Anterior cingulate cortex (tissue), 58 donors: ENCODE results near the gene ZMIZ1.

Experiments
- DNase-seq, 58 donors: peaks; one replicate each; lab custom pipeline; 2025; lab: John Stamatoyannopoulos, UW

ZMIZ1 gene

DNA sequence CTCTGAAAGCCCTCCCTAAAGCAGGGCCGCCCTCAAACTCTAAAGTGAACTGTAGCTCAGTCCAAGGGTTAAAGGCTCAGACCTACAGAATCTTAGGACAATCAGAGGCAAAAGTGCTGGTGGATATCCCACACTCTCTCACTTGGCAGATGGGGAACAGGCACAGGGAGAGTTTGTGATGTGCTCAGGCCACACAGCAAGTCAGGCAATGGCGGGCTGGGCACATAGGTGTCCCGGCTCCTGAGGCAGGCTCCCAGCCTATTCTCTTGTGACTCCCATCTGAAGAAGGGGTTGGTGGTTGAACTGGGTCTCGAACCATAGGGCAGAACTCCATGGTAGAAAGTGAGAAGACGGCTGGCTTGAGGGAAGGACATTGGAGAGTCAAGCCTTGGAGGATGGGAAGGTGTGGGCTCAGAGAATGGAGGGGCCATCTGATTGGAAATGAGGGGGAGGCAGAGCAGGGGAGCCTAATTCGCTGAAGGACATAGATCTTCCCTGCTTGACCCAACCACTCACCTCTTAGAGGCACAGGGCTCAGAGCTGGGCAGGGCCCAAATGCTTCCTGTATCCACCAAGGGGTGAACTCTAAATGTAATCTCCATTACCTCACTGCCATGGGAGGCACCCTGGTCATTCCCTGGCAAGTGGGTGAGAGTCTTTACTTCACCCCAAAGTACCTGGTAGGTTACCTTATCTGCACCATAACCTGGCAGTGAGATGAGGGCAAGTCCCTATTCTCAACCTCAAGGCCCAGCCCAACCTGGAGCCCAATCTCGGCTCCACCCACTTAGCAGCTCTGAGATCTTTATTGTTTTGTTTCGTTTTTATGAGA, 4.9 kb upstream of the ZMIZ1 start:
- no peak for DNase-seq

DNA sequence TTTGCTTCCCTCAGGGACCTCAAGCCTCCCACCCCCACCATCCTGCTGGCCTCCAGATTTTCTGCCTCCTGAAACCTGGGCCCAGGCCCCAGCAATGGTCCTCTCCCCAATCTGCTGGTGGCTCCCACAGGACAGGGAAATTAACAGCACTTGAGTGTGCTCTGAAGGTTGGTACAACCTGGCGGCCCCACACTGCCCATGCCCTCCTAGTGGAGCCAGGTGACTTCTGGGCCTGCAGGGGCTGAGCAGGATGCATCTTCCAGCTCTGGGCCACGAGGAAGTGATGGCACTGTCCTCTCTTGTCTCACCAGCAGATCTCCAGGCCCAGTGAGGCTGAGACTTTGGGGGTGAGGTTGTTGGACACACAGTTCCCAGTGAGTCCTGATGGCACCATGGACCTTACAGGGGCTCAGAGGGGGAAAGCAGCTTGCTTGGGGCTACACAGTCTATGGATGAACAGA, 3.6 kb upstream of the ZMIZ1 start:
- no peak for DNase-seq

DNA sequence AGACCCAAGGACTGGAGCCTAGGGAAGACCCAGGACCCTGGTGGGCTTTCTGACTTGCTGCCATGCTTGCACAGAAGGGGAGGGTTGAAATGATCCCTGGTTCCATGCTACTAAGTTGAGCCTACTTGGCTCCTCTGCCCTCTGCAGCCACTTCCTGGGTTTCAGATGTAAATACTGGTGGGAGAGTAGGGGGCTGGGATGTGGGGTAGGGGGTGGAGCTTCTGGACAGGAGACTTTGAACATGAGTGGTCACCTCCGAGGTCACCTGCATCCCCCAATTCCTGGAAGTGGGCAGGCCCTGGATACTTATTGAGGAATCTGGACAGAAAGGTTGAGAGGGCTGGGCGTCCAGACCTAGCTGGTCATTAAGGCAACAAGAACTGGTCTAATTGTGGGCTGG, 2.9 kb upstream of the ZMIZ1 start:
- no peak for DNase-seq

- peak in 15 of 58 donors; percentile 12 to 55 (median 37) for DNase-seq
These were observed 2.1 kb upstream of the ZMIZ1 start for GRCh38 chr10:79066411-79067240.

- peak; percentile 30 to 89 (median 77) for DNase-seq
These were observed 1.2 kb upstream of the ZMIZ1 start for GRCh38 chr10:79067241-79068202.

GRCh38 chr10:79068203-79068561, 584 bp upstream of the ZMIZ1 start:
- peak in 1 of 58 donors; percentile 67 for DNase-seq

GRCh38 chr10:79069325-79070080, 737 bp downstream of the ZMIZ1 start:
- DNase-seq: peak in 17 of 58 donors; percentile 21 to 60 (median 47)

GRCh38 chr10:79070081-79070605, 1.4 kb downstream of the ZMIZ1 start:
- DNase-seq: peak in 35 of 58 donors; percentile 28 to 82 (median 64)

DNA sequence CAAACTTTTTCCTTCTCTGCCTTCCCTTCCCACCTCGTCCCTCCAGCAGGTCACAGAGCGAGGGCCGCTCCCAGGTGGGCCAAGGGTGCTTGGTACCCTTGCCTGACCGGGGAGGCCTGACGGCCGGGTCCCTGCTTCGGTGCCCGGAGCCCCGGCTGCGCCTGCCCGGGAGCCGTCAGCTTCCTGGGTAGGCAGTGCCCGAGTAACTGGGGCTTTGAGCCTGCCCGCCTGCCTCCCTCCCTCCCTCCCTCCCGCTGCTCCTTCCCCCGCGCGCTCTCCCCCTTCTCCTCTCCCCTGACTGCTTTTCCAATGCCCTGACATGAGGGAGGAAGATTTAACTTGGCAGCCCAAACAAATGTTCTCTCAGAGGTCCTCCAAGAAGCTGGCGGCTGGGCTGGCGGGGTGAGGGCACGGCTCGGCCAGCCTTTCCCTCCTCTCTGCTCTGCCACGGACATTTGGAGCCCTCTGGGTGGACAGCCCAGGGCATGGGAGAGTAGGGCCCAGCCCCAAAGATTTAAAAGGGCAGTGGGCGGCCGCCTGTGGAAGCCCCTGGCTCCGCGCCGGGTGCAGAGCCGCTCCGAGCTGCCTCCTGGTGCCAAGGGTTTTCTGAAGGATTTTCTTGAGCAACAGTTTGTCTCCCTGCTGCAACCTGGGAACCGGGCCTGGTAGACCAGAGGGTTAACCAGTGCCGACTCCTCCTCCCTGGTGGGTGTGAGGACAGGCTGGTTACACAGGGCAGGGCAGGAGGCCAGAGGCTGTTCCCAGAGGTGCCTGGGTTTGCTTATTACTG, 2.0 kb downstream of the ZMIZ1 start:
- peak in 57 of 58 donors; percentile 51 to 98 (median 85) for DNase-seq

DNA sequence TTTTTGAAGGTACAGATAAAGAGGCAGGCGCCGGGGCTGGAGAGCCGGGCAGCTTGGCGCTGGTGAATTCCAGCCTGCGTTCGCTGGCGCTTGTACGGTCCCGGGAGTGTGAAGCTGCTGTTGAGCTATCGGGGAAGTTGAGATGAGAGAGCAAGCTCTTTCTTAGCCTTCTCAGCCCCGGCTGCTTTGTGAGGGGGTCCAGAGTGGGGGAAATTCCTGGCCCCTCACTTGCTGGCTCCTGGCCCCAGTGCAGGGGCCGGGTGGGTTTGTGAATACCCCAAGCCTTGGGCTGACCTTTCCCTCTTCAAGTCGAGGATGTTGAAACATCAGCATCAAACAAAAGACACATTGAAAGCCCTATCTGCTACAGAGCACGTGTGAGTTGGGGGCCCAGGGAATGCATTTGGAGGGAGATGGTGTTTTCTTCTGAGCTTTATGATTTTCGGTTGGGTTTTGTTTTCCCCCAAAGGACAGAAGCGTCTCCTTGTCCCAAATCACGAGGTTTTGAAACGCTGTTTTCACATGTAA, 2.7 kb downstream of the ZMIZ1 start:
- DNase-seq: peak in 1 of 58 donors; percentile 50

GRCh38 chr10:79072041-79072441, 3.3 kb downstream of the ZMIZ1 start:
- DNase-seq: peak in 19 of 58 donors; percentile 9 to 72 (median 34)

DNA sequence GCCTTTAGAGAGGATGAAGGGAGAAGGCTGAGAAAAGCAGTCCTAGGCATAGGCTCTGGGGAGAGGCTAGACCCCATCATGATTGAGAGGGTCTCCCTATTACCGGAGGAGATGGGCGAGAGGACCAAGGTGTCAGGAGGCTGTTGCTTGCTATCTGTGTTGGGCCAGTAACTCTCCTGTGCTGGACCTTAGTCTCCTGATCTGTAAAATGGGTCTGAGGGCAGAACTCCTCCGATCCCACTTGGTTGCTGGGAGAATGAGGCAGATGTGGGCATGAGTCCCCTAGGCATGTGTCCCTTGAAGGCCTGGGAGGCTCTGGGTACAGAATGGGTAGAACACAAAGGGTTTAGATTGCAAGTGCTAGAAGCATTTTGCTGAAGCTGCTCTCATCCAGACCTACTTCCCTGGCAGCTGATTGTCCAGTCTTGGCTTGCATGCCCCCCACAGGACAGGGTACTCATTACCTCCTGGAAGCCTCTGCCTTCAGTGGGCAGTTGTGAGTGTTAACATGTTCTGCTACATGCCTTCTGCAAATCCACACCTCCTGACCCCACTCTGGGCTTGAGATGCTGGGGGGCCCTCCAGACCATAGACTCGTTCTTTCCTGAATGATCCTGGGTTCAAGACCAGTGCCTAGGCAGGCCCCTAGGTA, 4.4 kb downstream of the ZMIZ1 start:
- no peak for DNase-seq

DNA sequence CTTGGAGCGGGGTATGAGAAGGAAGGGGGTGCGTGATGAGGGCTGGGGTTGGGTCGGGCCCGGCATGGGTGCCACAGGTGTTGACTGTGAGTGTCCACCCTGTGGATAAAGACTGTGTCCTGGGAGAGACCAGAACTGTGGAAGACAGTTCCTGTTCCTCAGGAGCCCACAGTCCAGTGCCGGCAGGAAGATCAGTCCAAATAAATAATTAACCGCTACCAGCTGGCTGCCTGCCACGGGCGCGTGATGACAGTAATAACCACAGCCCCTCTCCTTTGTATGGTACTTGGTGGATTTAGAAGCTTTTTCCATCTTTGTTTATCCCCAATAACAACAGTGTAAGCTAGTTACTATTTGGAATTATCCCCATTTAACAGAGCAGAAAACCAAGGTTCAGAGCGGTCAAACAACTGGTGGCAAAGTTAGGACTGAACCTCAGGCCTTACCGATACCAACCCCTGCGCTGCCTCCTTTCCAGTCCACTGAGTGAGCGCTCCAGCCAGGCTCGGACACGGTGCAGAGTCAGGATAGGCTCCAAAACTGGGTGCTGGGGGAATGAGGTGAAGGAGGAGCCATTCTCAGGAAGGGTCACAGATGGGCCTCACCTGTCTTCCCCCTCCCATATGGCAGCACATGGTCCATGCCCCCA, 5.1 kb downstream of the ZMIZ1 start:
- peak in 1 of 58 donors; percentile 51 for DNase-seq

GRCh38 chr10:79074732-79075131, 6.0 kb downstream of the ZMIZ1 start:
- DNase-seq: no peak

DNA sequence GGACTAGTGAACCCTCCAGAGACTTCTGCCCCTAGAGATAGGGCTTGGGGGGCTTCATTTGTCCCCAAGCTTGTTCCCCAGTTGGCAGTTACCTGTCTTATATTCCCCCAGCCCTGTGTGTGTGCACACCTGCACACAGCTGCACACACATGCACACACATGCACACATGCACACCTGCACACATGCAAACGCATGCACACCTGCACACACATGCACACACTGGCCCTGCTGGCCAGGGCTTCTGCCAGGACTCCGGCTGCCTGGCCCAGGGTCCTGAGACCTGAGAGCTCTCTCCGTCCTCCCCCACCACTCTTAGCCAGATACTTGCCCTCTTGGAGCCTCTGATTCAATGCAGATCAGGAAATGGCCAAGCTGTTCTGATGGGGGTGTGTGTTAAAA, 6.7 kb downstream of the ZMIZ1 start:
- no peak for DNase-seq

DNA sequence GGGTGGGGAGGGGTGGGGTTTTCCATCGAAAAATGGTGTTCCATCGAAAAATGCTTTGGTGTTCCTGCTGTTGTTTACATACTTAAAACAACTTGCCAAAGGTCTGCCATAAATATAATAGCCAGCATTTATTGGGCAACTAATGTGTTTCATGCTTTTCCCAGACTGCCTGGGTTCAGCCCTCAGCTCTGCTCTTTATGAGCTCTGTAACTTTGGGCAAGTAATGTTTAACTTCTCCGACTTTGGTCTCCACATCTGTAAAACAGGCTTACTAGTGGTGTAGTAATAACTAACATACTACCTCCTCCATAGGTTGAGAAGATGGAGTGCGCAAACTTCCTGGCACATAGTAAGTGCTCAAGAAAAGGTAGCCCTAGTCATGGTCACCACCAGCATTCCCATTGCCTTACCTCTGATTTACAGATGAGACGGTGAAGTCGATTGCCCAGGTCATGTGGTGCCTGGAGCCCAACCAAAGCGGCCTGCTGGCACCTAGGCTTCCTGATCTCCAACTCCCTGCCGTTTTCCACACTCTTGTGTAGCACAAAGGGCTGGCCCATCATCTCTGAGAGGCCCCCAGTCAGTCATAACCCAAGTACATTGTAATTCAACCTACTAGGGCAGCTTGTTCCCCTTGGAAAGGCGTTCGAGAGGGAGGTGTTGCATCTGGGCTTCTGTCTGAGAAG, 8.9 kb downstream of the ZMIZ1 start:
- DNase-seq: no peak
